GM19193 (cell line): Measurements from ENCODE around the gene SSR3.

ENCODE experiments used
- POLR2A ChIP-seq: IDR thresholded peaks from 4 replicates; pipeline ENCODE4 v1.6.1; 2011; ENCODE audit not compliant: insufficient read depth, insufficient read length; ENCODE audit errors: extremely low read depth

Gene SSR3

DNA sequence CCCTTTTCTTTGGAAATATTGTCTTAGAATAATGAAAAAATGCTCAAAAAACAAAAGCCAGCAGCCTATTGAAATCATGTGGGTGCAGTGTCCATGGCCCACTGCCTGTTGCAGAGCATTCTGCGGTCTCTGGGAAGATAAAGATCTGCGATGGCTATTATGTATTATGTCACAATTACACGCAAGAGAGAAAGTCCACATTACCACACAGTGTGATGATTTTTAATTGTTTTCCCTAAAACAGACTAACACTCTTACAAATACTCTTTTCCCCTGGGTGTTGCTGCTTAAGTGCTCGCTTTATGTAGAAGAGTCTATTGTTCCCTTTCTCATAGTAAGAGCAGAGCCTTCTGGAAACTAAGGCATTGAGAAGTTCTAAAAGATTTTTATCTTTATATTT is 32.2 kb downstream of the SSR3 start:
- no peak for TF ChIP-seq POLR2A

DNA sequence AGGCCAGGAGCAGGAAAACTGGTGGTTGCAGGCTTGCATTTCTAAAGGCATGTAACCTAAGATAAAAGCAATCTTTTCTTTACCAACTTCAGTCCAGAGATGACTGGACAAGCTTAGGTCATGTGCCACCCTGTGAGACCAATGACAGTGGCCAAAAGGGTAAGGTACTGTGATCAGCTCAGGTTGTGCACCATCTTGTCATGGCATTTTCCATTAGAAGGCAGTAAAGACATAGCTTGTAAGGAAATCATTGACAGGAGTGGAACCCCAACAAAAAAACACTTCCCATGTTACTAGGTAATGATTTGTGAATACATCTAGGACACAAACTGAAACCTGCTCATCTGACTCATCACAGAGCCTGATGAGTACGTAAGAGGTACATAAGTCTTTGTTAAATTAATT is 35.2 kb downstream of the SSR3 start:
- no peak for TF ChIP-seq POLR2A

DNA sequence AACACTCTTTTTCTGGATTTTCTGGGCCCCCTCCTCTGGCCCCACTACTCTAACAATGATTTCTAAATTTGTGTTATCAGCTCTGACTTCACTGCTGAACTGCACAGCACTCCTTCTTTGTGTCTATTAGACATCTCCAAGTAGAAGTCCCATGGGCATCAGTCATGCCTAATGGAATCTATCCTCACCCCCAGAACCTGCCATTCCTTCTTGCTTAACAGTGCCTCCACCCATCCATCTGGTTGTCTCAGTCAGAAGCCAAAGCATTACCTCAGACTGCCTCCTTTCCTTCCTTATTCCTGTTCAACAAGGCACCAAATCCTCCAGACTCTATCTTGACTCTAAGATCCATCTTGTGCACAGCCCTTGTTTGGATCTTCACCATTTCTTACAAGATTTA is 36.2 kb downstream of the SSR3 start:
- TF ChIP-seq POLR2A, result no peak

DNA sequence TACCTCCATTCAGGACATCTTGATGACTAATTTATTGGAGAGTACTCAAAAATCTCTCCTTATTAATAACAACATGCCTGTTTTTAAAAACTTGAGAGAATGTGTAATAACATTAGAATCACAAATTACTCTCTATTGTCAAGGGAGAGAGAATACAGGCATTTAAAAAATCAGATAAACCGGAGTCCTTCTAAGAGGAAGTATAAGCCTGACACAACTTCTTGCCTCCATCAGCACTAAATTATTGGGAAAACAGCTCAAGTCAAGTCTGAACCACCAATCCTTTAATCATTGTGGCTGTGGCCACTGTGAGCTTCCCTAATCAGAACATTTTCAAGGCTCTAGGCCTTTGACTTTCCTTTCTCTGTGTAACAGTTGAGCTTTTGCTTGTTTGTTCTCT is 38.0 kb downstream of the SSR3 start:
- no peak for TF ChIP-seq POLR2A

DNA sequence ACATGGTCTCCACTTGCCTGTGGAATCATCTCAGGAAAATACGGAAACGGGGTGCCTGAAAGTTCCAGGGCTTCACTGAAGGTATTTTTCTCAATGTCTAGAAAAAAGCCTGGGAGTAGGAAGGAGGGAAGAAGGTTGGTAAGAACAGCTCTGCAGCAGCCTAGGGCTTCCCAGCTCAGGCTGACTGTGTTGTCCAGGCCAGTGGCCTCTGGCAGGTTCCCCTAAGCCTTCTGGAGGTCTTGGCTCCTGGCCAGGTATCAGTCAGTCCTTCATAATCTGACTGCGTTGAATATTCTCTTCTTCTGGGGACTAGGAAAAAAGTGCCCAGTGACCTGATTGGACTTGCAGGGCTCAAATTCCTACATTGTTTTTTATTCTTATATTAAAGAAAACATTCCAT is 38.6 kb downstream of the SSR3 start:
- no peak for TF ChIP-seq POLR2A

DNA sequence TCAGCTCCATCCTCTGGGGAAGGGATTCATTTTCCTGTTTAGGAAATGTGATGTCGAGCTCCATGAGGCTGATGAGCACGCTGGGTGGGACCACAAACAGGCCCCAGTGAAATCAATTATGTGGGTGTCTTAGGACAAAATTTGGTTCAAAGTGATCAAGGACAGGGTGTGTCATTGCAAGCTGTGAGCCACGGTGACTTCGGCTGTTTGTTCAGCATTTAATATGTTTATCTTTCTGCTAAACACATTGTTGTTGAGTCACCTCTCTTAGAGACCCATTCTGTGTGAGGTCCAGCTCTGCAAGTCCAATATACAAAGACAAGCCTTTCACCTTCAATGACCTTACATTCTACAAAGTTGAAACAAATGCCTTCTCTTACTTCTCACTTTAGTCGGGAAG is 41.3 kb downstream of the SSR3 start:
- TF ChIP-seq POLR2A, result no peak

DNA sequence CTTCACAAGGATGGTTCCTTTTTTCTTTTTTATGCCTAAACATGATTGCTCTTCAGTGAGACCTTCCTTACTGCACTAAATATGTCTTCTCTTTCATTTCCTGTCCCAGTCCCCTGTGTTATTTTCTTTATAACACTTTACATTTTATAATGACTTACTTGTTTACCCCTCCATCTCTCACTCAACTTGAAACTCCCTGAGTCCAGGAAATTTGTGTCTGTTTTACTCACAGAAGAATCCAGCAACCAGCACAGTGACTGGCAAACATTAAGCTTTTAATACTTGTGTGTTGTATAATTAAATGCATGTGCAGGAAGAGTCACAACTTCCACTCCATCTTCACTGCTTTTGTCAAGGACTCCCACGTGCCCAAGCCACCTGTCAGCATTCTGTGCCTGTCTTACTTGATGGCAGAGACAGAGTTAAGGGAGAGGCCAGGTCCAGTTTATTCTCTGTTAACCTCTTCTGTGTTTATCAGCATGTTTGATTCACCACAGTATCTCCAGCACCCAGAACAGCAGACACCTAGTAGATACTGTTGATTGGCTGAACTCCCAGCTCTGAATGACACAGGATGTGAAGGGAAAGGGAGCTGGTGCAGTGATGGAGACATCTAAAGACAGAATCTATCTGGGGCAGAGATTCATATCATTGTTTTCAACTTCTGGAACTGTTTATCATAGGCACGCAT is 42.8 kb downstream of the SSR3 start:
- no peak for TF ChIP-seq POLR2A

DNA sequence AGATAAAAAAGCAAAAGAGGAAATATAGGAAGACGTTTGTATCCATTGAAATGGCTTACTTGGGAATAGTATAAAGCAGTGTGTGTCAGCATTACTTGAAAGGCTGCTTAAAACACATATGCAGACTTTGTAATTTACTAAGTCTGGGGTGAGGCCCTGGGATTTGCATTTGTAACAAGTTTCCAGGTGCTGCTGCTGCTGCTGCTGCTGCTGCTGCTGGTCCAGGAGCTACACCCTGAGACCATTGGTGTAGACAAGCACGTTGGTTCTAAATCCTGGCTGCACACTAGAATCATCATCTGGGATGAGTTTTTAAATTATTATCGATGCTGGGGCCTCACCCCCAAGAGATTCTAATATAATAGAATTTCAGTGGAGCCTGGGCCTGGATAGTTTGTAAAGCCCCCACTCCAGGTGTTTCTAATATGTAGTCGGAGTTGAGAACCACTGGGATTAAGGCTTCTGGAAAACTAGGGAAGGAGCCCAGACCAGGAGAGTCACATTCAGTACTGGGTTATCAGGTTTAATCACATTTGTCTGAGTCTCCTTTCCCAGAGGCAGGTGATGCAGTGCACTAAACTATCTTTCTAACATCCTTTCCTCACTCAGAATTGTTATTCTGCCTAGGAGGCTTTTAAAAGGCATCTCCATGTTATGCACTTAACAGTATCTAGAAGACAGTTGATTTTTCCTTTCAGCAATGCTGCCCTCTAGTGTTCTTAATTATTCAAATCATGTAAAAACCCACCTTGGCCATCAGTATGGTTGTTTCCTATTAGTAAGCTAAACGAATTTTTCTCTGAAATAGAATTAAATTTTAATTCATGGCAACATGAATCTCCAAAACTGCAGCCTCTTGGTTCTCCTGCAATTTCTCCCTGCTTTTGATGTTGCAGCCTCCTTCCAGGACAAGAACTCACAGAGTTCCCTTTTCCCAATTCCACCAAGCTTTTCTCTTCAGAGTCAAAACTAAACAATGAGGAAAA is 45.4 kb downstream of the SSR3 start:
- TF ChIP-seq POLR2A, result no peak

DNA sequence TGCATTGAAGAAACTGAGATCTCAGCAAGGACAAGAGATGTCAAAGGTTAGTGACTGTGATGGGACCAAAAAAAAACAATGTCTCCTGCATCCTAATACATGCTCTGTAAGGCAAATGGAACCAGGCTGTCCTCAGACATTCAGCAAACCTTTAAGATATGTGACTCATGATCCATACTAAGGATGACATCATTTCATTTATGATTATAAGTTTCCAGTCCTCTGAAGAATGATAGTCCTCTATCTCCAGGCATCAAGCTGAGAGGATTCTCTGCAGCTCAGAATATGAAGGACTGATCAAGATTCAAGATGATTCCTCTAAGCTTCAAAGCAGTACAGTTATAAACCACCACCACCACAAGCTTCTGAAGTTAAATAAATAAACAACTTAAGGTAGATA is 47.6 kb downstream of the SSR3 start:
- TF ChIP-seq POLR2A, result no peak

DNA sequence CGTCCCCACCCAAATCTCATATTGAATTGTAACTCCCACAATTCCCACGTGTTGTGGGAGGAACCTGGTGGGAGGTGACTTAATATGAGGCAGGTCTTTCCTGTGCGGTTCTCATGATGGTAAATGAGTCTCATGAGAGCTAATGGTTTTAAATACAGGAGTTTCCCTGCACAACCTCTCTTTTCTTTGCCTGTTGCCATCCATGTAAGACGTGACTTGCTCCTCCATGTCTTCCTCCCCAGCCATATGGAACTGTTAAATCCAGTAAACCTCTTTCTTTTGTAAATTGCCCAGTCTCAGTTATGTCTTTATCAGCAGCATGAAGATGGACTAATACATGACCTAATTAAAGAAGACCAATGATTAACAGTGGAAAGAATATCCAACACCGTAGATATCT is 56.6 kb downstream of the SSR3 start:
- no peak for TF ChIP-seq POLR2A

DNA sequence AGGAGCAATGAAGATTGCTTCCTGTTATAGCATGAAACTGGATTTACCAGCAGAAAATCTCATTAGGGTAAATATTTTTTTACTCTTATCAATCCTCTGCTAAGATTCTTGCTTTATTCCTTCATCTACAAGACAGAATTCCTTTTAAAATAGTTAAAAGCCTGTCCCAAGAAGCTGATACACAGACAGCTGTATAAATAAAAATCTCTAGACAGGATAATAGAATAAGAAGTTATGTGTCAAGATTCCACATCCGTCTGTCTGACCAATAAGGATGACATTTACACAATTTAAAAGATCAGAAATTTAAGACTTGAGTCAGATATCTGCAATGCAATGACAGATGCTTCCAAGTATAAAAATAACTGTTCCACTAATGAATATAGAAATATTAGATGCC is 57.6 kb downstream of the SSR3 start:
- no peak for TF ChIP-seq POLR2A

DNA sequence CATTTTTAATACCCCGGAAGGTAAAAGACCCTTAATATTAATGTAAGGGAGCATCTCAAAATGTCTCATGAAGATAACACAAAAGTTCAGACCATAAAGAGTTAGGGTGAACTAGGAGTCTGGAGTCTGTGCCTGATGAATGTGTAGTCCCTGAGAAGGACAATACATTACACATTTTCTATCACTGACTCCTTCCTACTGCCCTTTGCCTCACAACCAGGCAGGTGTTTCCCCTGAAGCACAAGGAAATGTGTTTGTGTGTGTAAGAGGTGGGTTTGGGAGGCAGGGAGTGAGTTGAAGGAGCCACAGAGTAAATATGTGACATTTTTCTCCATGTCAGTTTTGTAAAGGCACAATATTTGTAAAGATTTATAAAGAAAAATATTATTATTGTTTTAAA is 59.1 kb downstream of the SSR3 start:
- no peak for TF ChIP-seq POLR2A

DNA sequence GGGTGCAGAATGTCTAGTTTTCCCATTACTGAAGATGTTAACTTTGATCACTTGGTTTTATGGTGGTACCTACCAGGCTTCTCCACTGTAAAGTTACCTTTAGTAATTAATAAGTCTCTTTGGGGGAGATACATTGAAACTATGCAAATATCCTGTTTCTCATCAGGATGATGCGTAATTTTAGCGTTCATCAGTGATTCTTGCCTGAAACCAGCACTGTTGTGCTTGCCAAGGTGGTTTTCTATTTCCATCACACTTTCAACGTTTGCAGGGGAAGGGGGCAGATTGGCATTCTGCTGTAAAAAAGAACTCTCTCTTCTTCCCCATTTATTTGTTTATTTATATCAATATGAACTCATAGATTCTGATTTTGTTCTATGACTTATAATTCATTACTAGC is 61.0 kb downstream of the SSR3 start:
- no peak for TF ChIP-seq POLR2A

DNA sequence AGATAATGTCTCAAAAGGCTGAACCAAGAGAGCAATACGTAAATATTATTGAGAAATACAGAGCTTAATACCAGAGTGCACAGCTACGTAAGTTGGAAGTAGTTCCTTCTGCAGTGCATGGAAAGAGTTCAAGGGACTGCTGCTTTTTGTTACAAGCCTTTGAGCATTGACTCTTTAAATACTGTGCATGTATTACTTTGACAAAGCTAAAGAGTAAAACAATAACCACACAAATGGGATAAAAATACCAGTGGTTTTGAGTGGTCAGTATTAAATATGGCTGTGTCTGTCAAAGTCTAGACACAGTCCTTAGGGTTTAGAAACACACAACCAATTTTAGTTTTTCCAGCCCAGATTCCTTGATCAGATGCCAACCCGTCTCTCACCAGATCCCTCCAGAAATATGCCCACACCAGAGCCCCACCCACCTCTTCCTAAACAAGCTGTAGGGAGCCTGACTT is 62.1 kb downstream of the SSR3 start:
- no peak for TF ChIP-seq POLR2A

DNA sequence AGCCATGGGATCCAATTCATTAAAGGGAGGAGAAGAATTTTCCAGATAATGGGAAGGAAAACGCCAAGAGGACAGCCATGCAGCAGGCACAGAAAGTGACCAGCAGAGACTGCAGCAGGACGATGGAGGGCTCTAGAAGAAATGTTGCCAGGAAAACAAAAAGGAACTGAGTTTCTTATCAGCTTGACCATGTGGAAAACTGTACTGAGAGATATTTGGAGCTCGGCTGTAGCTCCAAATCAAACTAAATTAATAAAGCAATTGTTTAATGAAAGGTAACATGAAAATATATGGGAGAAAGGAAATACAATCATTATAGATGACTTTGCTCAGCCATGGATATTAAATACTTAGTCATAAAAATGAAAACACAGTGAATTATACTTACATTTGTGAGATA is 63.7 kb downstream of the SSR3 start:
- no peak for TF ChIP-seq POLR2A
